ENCODE results near the gene ACR.

Gene ACR

DNA sequence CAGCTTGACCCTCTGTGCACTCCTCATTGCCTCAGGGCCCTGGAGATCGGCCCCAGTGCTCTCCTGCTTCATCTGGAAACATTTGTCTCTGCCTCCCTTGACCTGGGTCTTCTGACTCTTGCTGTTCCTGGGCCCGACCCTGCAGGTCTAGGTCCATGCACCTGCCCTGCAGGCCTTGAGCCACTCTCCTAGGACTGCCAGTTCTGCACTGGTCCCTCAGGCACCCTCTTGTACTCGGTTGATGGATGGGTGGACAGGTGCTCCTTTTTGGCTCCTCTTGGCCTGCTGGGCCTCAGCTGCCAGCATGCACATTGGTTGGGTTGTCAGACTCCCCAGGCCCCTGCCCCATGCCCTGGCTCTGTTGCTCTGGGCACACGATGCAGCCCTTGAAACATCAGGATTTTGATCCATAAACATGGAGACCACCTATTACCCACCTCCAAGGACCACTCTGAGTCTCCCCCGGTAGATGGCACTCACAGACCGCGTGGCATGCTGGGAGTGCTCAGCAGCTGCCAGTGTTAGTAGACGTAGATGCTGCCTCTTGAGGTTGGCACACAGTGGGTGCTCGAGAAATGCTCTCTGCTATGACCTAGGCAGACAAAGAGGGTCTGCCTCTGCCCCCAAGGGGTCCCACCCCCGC is 20.2 kb upstream of the ACR start:
- DNase-seq (ENCODE audit: low spot score) = no peak

DNA sequence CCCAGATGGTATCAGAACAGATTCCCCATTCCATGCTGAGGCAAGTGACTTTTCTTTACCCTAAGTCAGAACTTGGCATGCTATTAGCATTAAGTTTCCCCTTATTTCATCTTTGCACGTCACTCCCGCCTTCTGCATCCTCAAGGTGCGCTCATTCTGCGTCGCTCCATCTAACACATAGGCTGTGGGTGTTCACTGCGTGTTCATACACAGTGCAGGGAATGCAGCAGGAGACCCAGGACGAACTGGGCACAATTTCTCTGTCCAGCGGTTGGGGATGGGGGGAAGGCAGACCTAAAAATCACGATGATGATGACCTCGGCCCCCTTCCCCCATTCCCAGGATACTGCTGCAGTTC is 19.7 kb upstream of the ACR start:
- DNase-seq (ENCODE audit: low spot score) = no peak

DNA sequence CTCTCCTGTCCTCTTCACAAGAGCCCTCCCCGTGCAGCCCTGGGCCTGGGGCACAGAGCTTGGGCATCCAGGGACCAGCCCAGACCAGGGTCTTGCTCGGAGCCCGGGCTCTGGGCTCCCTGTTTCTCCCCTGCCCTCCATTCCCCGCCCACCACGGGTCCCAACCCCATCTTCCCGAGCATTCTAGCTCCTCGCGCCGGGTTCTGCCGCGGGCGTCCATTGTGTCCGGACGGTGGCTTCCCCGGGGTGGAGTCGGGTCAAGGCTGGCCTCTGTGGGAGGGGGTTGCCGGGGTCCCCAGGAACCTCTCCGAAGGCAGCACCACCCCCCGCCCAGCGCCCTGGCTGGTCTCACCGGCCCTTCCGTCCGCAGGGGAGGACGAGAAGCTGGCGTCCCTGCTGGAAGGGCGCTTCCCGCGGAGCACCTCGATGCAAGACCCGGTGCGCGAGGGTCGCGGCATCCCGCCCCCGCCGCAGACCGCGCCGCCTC is 18.1 kb upstream of the ACR start:
- no peak for DNase-seq (ENCODE audit: low spot score)

DNA sequence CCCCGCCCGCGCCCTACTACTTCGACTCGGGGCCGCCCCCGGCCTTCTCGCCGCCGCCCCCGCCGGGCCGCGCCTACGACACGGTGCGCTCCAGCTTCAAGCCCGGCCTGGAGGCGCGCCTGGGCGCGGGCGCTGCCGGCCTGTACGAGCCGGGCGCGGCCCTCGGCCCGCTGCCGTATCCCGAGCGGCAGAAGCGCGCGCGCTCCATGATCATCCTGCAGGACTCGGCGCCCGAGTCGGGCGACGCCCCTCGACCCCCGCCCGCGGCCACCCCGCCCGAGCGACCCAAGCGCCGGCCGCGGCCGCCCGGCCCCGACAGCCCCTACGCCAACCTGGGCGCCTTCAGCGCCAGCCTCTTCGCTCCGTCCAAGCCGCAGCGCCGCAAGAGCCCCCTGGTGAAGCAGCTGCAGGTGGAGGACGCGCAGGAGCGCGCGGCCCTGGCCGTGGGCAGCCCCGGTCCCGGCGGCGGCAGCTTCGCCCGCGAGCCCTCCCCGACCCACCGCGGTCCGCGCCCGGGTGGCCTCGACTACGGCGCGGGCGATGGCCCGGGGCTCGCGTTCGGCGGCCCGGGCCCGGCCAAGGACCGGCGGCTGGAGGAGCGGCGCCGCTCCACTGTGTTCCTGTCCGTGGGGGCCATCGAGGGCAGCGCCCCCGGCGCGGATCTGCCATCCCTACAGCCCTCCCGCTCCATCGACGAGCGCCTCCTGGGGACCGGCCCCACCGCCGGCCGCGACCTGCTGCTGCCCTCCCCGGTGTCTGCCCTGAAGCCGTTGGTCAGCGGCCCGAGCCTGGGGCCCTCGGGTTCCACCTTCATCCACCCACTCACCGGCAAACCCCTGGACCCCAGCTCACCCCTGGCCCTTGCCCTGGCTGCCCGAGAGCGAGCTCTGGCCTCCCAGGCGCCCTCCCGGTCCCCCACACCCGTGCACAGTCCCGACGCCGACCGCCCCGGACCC is 17.4 kb upstream of the ACR start:
- no peak for DNase-seq (ENCODE audit: low spot score)

DNA sequence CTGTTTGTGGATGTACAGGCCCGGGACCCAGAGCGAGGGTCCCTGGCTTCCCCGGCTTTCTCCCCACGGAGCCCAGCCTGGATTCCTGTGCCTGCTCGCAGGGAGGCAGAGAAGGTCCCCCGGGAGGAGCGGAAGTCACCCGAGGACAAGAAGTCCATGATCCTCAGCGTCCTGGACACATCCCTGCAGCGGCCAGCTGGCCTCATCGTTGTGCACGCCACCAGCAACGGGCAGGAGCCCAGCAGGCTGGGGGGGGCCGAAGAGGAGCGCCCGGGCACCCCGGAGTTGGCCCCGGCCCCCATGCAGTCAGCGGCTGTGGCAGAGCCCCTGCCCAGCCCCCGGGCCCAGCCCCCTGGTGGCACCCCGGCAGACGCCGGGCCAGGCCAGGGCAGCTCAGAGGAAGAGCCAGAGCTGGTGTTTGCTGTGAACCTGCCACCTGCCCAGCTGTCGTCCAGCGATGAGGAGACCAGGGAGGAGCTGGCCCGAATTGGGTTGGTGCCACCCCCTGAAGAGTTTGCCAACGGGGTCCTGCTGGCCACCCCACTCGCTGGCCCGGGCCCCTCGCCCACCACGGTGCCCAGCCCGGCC is 16.7 kb upstream of the ACR start:
- no peak for DNase-seq (ENCODE audit: low spot score)

DNA sequence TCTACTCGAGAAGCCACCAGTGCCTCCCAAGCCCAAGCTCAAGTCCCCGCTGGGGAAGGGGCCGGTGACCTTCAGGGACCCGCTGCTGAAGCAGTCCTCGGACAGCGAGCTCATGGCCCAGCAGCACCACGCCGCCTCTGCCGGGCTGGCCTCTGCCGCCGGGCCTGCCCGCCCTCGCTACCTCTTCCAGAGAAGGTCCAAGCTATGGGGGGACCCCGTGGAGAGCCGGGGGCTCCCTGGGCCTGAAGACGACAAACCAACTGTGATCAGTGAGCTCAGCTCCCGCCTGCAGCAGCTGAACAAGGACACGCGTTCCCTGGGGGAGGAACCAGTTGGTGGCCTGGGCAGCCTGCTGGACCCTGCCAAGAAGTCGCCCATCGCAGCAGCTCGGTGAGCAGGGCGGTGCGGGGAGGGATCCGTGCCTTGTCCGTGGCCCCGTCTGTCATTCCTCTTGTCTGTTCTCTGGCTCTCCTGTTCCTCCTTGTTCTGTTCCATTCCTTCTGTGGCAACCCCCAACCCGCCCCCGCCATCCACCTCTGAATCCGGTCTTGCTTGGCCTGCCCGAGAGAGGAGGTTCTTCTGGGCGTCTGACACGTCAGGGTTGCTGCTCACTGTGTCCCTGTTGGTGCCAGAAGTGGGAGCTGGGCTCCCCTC is 15.8 kb upstream of the ACR start:
- DNase-seq (ENCODE audit: low spot score) = no peak

DNA sequence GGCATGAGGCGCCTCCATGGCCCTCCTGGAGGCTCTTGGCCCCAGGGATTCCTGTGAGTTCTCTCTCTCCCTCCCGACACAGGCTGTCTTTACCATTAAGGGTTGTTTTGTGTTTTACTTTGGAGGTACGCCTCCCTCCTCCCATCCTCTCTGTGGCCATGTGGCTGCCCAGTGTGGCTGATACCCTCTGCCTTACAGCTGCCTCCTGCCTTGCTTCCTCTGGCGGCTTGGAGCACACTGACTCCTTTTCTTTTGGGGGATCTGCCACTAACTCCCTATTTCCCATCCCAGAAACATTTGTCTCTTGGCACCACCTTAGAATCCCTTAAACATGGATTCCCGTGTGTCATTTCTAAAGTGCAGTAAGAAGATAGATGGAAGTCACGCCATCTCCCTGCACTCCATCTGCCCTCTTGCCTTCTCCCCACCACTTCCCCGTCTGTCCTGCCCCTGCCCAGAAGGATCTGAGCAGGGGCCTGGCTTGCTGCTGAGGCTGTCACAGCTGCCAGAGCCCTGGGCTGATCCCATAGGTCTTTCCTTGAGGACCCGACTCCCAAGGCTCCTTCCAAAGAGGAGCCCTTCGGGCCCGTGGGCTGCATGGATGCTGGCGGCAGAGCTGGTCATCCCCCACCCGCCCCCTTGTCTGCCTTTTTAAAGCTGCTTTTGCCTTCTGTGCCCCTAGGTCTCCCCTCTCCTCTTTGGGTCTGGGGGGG is 15.1 kb upstream of the ACR start:
- DNase-seq (ENCODE audit: low spot score) = no peak

DNA sequence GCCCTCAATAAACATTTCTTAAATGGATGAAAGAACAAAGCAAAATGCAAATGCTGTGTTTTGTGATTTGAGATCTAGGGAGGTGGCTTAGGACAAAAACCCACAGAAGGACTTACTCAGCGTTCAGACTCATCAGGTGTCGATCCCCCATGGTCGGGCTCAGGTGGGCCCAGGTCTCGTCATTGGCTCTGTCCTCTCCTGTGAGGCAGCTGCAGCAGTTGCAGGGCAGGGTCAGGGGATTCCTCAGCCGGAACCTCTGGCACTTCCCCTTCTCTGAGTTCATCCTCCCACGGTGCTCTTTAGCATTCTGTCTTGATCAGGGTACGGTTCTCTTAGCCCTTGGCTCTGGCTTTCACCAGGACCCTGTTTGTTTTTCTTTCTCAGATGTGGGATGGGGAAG is 14.0 kb upstream of the ACR start:
- no peak for DNase-seq (ENCODE audit: low spot score)

DNA sequence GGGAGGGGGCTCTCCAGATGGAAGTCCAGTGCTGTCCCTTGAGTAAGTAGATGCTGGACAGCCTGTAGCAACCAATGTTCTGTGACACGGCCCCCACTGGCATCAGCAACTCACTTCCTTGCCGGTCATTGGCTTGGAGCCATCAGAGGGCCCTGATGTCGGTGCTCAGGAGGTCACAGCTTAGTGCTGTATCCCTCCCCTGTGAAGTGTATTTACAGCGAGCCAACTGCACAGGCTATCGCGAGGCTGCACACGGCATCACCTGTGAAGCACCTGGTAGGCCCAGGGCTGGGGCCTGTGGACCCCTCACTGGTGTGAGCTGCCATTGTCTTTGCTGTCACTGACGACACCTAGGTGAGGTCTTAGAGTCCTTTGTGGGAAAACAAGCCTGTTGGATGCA is 13.4 kb upstream of the ACR start:
- no peak for DNase-seq (ENCODE audit: low spot score)

DNA sequence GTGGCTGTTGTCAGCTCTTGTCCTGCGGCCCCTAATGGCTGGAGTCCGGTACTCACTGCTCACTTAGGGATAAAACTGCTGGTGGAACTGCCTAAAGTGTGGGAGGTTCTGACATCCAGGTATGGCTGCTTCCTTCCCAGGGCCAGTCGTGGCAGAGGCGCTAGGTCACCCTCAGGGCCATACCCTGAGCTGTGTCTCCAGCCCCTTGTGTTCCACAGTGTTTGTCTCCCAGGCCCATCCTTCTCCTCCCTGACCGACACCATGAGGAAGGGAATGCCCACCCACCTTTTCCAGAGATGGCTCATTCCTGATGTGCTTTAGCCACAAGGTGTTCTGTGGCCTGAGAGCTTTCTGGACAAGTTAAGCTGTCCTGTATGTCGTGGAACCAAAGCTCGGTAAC is 12.4 kb upstream of the ACR start:
- DNase-seq (ENCODE audit: low spot score) = no peak

DNA sequence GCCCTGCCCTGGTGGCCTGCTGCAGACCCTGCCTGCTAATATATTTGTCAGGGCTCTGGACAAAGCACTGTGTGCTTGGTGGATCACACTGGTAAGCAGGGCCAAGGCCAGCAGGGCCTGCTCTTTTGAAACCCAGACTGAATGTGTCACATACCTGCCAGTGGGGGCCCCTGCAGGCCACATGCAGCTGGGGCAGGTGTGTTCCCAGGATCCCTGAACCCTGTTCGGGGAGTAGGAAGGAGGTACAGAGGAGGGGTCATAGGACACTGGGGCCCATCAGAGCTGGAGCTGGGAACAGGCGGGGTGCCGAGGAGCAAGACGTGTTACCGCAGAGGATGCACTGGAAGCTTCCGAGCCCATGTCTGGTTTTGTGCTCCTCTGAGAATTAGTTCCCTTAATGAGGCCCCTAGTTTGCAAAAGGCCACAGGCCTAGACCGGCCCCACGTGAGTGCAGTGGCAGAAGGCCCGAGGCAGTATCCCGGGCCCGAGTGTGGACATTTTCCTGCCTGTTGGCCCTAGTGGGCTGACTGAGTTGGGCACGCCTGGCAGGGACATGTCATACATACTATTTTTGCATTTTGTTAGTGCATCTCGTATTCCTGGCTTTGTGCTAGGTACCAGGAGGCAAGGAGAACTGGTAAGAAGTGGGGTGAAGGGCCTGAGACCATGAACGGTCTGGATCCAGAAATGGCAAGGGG is 11.2 kb upstream of the ACR start:
- no peak for DNase-seq (ENCODE audit: low spot score)

DNA sequence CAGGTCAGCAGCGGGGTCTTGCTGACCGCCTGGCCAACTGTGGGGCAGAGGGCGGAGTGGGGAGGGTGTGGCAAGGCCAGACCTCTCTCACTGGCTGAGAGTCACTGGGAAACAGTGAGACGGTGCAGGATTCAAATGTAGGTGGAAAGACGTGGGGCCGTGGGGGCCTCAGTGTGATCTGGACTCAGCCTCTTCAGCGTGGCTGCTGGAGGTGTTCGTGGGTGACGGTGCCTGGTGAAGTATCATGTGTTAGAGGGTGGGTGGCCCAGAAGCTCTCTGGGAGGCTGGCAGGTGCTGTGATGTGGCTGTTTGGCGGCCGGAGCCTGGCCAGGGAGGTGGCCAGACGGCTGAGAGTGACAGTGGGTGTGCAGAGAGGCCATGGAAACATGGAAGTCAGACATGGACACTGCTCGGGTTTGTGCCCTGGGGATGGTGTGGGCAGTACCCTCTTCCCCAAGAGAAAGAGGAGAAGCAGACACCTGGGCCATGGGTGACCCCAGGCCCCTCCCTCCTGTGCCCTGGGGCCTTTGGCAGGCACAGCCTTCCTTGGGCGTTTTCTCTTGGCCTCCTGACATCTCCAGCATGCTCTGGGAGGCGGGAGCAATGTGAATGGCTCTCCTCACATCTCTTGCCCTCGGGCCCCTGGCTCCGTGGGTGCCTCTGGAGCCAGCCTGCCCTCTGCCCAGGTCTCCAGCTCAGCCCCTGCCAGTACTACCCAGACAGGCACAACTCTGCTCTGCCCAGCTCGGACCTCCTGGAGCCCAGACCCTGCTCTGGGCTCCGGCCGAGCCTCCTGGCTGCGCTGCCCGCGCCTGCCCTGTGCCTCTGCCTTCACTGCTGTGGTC is 10.1 kb upstream of the ACR start:
- no peak for DNase-seq (ENCODE audit: low spot score)

DNA sequence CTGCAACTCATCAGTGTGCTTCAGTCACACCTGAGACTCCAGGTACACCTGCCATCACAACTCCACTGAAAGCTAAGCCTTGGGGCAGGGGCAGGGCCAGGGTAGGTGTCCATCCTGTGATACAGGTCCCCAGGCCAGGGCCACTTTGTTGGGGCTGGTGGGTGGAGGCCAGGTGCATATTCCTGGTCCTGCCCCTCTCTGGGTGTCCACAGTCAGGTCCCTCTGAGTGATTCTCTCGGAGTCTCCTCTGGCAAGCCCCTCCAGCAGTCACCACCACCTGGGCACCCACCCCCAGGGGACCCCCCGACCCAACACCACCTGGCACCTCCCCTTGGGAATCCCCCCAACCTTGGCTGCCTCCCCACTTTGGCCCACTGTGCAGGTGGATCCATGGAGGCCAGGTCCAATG is 9.5 kb upstream of the ACR start:
- DNase-seq (ENCODE audit: low spot score) = no peak

DNA sequence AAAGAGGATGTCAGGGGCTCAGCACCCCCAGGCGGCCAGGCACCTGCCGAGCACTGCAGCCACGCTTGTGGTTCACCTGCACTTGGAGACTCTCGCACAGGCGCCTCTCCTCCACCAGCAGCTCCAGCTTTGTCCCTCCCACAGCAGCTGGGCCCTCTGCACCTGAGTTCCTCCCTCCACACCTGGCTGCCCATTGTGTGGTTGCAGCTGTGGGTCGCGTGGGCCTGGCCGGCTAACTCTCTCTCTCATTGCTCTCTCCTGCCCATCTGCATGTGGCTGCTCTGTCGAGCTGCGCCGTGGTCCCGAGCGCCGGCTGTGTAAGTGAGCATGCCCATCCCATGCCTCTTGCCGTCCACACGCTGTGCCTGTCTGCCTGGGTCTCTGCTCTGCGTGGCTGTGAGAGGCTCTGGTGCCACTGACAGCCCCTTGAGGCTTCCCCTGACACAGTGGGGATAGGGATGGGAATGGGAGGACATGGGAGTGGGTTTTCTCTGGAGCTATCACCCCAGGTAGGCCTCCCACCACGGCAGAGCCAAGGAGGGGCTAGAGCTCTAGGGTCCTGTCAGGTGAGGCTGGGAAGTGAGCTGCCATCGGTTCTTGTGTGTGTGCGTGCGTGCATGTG is 8.5 kb upstream of the ACR start:
- peak; percentile 30 for DNase-seq (ENCODE audit: low spot score)

DNA sequence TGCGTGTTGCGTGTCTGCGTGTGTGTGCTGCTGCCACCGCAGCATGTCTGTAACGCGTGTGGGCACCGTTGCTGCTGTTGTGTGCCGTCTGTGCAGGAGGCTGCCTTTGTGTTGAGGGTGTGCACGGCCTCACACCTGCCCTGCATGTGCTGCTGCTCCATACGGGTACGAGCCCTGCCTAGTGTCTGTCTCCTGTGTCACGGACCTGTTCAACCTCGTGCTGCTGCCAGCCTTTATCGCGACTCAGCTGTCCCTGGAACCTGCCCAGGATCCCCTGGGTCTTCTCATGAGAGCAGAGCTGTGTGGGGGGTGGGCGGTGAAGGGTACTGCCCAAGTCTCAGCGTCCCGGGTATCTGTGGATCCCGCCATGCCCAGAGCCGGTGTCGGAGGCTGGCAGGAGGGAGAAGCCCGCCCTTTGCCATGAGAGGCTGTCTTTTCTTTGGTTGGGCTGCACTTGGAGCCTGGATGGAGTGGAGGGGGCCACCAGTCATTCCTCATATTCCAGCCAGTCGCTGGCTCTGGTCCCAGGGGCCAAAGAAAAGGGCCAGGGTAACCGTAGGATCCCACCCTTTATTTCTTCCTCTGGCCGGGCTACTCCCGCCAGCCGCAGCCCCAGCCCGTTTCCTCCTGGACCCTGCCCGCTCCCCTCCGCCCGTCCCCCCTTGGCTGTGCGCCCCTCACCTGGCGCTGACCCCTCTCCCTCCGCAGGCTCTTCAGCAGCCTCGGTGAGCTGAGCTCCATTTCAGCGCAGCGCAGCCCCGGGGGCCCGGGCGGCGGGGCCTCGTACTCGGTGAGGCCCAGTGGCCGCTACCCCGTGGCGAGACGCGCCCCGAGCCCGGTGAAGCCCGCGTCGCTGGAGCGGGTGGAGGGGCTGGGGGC is 7.8 kb upstream of the ACR start:
- DNase-seq (ENCODE audit: low spot score) = no peak

DNA sequence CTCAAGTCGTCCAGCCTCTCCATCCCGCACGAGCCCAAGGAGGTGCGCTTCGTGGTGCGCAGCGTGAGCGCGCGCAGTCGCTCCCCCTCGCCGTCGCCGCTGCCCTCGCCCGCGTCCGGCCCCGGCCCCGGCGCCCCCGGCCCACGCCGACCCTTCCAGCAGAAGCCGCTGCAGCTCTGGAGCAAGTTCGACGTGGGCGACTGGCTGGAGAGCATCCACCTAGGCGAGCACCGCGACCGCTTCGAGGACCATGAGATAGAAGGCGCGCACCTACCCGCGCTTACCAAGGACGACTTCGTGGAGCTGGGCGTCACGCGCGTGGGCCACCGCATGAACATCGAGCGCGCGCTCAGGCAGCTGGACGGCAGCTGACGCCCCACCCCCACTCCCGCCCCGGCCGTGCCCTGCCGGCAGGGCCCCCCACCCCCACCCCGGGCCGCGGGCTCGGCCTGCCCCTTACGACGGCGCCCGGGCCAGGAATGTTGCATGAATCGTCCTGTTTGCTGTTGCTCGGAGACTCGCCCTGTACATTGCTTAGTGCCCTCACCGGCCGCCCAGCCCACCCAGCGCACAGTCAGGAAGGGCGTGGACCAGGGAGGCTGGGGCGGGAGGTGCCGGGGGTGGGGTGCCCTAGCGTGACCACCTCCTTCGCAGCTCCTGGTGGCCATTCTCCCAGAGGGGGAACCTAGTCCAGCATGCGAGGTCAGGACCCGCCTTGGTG is 6.9 kb upstream of the ACR start:
- peak; percentile 17 for DNase-seq (ENCODE audit: low spot score)

DNA sequence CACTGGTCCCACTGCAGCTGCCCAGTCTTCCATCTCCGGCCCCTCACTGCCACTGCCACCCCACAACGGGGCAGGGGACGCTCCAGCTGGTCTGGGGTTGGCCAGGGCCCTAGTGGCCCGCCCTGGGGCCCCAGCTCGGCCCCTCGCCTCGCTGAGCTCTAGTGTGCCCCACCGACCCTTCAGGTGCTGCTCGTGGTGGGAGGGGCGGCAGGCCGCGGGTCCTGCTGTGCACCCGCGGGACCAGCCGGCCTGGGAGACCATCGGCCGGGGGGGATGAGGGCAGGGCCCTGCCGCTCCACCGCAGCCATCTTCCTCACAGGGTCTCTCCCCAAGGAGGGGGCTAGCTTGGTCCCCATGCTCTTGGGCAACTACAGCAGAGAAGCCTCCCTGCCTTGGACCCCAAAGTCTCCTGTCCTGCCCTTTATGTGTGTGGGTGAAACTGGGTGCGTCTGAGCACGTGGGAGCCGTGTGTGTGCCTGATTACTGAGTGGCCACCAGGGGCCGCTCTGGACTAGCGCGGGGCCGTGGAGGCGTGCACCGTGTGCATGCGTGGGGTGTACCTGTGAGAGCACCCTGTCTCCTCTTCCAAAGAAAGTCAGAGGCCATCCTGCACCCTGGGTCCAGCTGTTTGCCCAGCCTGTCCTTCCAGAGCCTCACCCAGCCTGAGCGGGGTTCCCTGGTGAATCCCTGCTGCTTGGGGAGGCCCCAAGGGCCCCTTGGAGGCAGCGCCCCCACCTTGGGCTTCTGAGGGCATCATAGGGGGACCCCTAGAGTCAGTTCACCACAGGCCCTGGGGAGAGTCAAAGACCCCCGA is 6.0 kb upstream of the ACR start:
- DNase-seq (ENCODE audit: low spot score) = peak; percentile 61

All from SW480 (cell line).